ENCODE data around the gene RGS13.

RGS13 gene

DNA sequence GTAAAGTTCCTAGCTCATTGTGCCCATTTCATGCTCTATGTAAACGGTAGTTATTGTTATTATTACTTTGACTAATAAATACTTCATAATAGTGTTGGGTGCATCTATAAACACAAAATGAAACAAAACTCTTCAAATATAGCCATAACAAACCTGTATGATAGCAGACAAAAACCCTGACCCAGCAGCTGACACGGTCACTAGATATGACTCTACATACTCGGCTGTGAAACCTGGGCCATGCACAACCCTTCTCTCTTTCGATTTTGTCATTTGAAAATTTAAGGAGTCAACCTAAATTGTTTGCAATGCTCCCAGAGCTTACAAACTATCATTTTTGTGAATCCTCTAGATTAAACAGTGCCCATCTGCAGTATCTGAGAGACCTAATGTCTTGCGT is 8.0 kb upstream of the RGS13 start:
- ChIA-PET CTCF (no interaction called here), POLR2A (no interaction called here)
- no peak for DNase-seq (ENCODE audit: extremely low spot score)
- TF ChIP-seq FOXM1 (IDR thresholded peaks at IDR 0.05; ENCODE audit: borderline replicate concordance) (no peak), NFRKB (IDR thresholded peaks at IDR 0.05) (no peak), SP1 (IDR thresholded peaks at IDR 0.05) (no peak), LEF1 (IDR thresholded peaks at IDR 0.05; ENCODE audit: borderline replicate concordance) (no peak), SUZ12 (IDR thresholded peaks at IDR 0.05) (no peak), BHLHE40 (IDR thresholded peaks at IDR 0.05; ENCODE audit: borderline replicate concordance) (no peak), FOXK2 (IDR thresholded peaks at IDR 0.05) (no peak), ARNT (IDR thresholded peaks at IDR 0.05) (no peak), ELF4 (IDR thresholded peaks at IDR 0.05) (no peak), ZNF384 (IDR thresholded peaks at IDR 0.05) (no peak), L3MBTL2 (conservative IDR thresholded peaks at IDR 0.05) (no peak), HDGF (IDR thresholded peaks at IDR 0.05; ENCODE audit: borderline replicate concordance) (no peak)
- TF ChIP-seq, protein P1, sequence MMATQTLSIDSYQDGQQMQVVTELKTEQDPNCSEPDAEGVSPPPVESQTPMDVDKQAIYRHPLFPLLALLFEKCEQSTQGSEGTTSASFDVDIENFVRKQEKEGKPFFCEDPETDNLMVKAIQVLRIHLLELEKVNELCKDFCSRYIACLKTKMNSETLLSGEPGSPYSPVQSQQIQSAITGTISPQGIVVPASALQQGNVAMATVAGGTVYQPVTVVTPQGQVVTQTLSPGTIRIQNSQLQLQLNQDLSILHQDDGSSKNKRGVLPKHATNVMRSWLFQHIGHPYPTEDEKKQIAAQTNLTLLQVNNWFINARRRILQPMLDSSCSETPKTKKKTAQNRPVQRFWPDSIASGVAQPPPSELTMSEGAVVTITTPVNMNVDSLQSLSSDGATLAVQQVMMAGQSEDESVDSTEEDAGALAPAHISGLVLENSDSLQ (IDR thresholded peaks at IDR 0.05) = no peak

DNA sequence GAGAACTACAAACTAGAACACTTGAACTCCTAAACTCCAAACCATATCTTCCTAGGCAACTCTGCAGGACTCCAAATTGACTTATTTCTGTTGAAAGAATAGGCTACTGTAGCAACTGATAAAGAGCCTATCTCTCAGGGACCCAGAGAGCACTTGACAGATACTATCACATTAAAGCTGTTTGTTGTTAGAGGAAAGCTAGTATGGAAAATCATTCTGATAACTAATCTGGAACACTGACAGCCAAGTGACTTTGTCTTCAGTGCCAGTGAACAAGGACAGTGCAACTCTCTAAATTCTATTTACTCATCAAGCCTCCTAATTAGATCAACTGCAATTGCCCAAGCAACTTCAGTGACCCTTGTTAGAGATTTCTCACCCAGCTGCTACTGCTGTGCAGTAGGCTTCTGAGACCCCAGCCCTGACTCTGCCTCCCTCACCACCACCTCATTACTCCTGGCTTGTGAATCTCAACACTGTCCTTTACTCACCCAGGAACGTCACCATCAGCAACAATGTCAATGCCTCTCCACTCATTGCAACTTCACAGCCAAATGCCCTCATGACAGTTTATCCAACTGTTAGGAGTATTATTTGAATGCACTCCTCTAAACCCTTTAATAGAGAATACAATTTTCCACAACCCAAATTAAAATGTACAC is 7.4 kb upstream of the RGS13 start:
- DNase-seq (ENCODE audit: extremely low spot score) = no peak
- CTCF ChIA-PET = no interaction called here
- POLR2A ChIA-PET = no interaction called here
- no peak for TF ChIP-seq L3MBTL2 (conservative IDR thresholded peaks at IDR 0.05)
- TF ChIP-seq LEF1 (IDR thresholded peaks at IDR 0.05; ENCODE audit: borderline replicate concordance) = no peak
- TF ChIP-seq CTBP1 (IDR thresholded peaks at IDR 0.05; ENCODE audit: borderline replicate concordance) = no peak
- TF ChIP-seq, protein P1 (IDR thresholded peaks at IDR 0.05) = no peak
- no peak for TF ChIP-seq NFRKB (IDR thresholded peaks at IDR 0.05)

DNA sequence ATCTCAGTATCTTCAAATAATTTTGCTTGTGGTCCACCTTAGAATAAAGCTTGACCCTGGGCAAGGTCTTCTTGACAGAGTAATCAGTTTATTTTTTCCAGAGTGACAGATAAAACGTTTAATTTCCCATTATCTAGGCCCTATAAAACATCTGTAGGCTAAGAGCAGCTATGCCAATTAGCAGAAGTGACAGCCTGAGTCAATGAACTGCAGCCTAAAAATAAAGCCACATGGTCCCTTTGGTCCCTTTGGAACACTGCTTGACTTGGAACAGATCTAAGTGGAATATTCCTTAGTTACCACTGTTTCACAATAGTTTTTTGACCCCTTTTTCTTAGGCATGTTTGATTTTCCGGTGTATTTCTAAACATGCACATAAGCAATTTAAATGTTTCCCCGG is 6.3 kb upstream of the RGS13 start:
- DNase-seq (ENCODE audit: extremely low spot score) = no peak
- ChIA-PET CTCF (no interaction called here), POLR2A (no interaction called here)
- TF ChIP-seq FOXA1 (IDR thresholded peaks at IDR 0.05) = no peak
- no peak for TF ChIP-seq L3MBTL2 (conservative IDR thresholded peaks at IDR 0.05)
- TF ChIP-seq ARNT (IDR thresholded peaks at IDR 0.05) = no peak
- TF ChIP-seq TARDBP (IDR thresholded peaks at IDR 0.05) = no peak
- TF ChIP-seq CTBP1 (IDR thresholded peaks at IDR 0.05; ENCODE audit: borderline replicate concordance) = no peak
- no peak for TF ChIP-seq LEF1 (IDR thresholded peaks at IDR 0.05; ENCODE audit: borderline replicate concordance)
- no peak for TF ChIP-seq FOXK2 (IDR thresholded peaks at IDR 0.05)
- TF ChIP-seq ELF4 (IDR thresholded peaks at IDR 0.05) = no peak
- TF ChIP-seq SP1 (IDR thresholded peaks at IDR 0.05) = no peak
- TF ChIP-seq, protein P1 (IDR thresholded peaks at IDR 0.05) = no peak
- no peak for TF ChIP-seq FOXM1 (IDR thresholded peaks at IDR 0.05; ENCODE audit: borderline replicate concordance)
- TF ChIP-seq ZNF384 (IDR thresholded peaks at IDR 0.05) = no peak
- no peak for TF ChIP-seq HDGF (IDR thresholded peaks at IDR 0.05; ENCODE audit: borderline replicate concordance)
- no peak for TF ChIP-seq BHLHE40 (IDR thresholded peaks at IDR 0.05; ENCODE audit: borderline replicate concordance)
- no peak for TF ChIP-seq NFRKB (IDR thresholded peaks at IDR 0.05)
- TF ChIP-seq SUZ12 (IDR thresholded peaks at IDR 0.05) = no peak

DNA sequence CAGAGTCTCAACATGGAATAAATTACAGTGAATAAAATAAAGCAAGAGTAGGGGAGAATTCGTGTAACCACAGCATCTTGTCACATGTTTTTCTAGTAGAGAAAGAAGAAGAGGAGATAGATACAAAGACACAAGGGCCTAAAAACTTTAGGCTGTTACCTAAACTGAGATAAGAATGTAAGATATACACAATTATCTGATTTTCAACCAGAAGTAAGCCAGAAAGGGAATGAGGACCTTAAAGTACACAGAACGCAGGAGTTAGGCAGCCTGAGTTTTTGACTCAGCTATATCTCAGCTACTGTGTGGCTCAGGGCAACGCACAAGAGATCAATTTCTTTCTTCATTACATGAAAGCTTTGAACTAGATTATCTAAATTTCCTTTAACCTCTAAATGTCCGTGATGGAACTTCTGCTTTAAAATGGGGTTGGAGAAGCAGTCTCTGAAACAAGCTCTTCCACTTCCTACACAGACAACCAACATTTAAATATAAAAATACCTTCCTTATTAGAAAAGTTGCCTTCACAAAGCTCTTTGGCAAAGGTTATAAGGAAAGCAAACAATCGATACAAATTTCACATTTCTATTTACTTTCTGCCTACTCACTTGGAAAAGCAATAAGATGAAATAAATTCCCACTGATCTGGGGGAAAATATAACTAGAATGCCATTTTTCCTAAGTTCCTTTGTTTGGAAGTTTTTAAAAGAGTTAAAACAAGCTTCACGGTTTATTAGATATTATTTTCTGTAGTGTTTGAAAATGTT is 5.2 kb upstream of the RGS13 start:
- TF ChIP-seq SUZ12 (IDR thresholded peaks at IDR 0.05) = no peak
- TF ChIP-seq HDGF (IDR thresholded peaks at IDR 0.05; ENCODE audit: borderline replicate concordance) = no peak
- no peak for TF ChIP-seq ARNT (IDR thresholded peaks at IDR 0.05)
- TF ChIP-seq L3MBTL2 (conservative IDR thresholded peaks at IDR 0.05) = no peak
- no peak for TF ChIP-seq TARDBP (IDR thresholded peaks at IDR 0.05)
- TF ChIP-seq NFRKB (IDR thresholded peaks at IDR 0.05) = no peak
- TF ChIP-seq FOXA1 (IDR thresholded peaks at IDR 0.05) = no peak
- TF ChIP-seq, protein P1 (IDR thresholded peaks at IDR 0.05) = no peak
- no peak for TF ChIP-seq ZNF384 (IDR thresholded peaks at IDR 0.05)
- no peak for TF ChIP-seq LEF1 (IDR thresholded peaks at IDR 0.05; ENCODE audit: borderline replicate concordance)
- TF ChIP-seq FOXK2 (IDR thresholded peaks at IDR 0.05) = no peak
- no peak for TF ChIP-seq ELF4 (IDR thresholded peaks at IDR 0.05)
- TF ChIP-seq SP1 (IDR thresholded peaks at IDR 0.05) = no peak
- no peak for DNase-seq (ENCODE audit: extremely low spot score)
- POLR2A ChIA-PET = no interaction called here
- CTCF ChIA-PET = no interaction called here

DNA sequence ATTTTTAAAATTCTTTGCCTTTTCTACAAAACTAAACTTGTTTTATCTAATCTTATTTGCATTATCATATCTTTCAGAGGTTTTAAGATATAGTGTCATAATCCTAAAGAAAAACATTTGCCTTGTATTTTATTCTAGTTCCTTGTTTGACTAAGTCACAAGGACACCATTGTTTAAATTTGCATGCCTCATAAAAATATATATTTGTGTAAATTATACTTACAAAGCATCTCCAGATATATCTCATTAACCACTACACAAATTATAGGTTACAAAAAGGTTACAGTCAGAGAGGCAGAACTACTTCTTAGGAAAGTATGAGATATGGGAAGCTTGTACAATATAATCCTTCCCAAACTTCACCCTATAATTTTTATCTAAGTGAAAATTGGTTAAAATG is 4.2 kb upstream of the RGS13 start:
- TF ChIP-seq FOXK2 (IDR thresholded peaks at IDR 0.05) = no peak
- TF ChIP-seq BHLHE40 (IDR thresholded peaks at IDR 0.05; ENCODE audit: borderline replicate concordance) = no peak
- TF ChIP-seq ELF4 (IDR thresholded peaks at IDR 0.05) = no peak
- ChIA-PET POLR2A (no interaction called here), CTCF (no interaction called here)
- DNase-seq (ENCODE audit: extremely low spot score) = no peak

DNA sequence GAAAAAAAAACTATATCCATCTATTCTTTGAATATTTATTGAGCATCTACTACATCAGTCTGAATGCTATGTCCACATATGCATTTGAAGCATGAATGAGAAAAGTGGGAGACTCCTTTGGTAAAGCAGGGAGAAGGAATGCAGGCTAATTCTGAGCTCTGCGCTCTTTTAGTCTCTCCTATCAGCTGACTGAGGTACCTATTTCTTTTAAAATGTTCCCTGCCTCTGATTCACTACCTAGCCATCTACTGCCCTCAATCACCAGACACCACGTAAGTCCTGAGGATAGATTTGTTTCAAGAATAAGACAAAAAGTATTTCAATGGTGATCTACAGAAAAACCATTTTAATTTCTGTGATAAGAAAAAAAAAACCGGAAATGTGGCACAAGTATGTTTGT is 3.8 kb upstream of the RGS13 start:
- TF ChIP-seq NFRKB (IDR thresholded peaks at IDR 0.05) = no peak
- TF ChIP-seq ELF4 (IDR thresholded peaks at IDR 0.05) = no peak
- no peak for TF ChIP-seq FOXM1 (IDR thresholded peaks at IDR 0.05; ENCODE audit: borderline replicate concordance)
- no peak for TF ChIP-seq L3MBTL2 (conservative IDR thresholded peaks at IDR 0.05)
- no peak for TF ChIP-seq BHLHE40 (IDR thresholded peaks at IDR 0.05; ENCODE audit: borderline replicate concordance)
- TF ChIP-seq, protein P1 (IDR thresholded peaks at IDR 0.05) = no peak
- TF ChIP-seq FOXA1 (IDR thresholded peaks at IDR 0.05) = no peak
- TF ChIP-seq HDGF (IDR thresholded peaks at IDR 0.05; ENCODE audit: borderline replicate concordance) = no peak
- no peak for TF ChIP-seq CTBP1 (IDR thresholded peaks at IDR 0.05; ENCODE audit: borderline replicate concordance)
- TF ChIP-seq SUZ12 (IDR thresholded peaks at IDR 0.05) = no peak
- no peak for TF ChIP-seq ZNF384 (IDR thresholded peaks at IDR 0.05)
- TF ChIP-seq SP1 (IDR thresholded peaks at IDR 0.05) = no peak
- ChIA-PET CTCF (no interaction called here), POLR2A (no interaction called here)
- DNase-seq (ENCODE audit: extremely low spot score) = no peak

Data from HEK293T (cell line).